ENCODE results near the gene ADSL.

Gene ADSL

GRCh38 chr22:40388231-40388630 lies 41.9 kb downstream of the ADSL start:
- in situ Hi-C loops (cut with MboI; ENCODE audit: low pct_unique_long_range_greater_than_20kb, low sequenced_read_pairs, unreplicated experiment): no loop called here
- no peak for TF ChIP-seq CTCF (IDR thresholded peaks at IDR 0.05; ENCODE audit: extremely low read depth, insufficient read depth, missing control alignments)
- no peak for DNase-seq (ENCODE audit: low spot score)

- DNase-seq (ENCODE audit: low spot score): no peak
- no peak for TF ChIP-seq CTCF (IDR thresholded peaks at IDR 0.05; ENCODE audit: extremely low read depth, insufficient read depth, missing control alignments)
- in situ Hi-C loops (cut with MboI; ENCODE audit: low pct_unique_long_range_greater_than_20kb, low sequenced_read_pairs, unreplicated experiment): no loop called here
Measured at GRCh38 chr22:40391417-40391816, 45.1 kb downstream of the ADSL start.

GRCh38 chr22:40392618-40393017 lies 46.3 kb downstream of the ADSL start:
- in situ Hi-C loops (cut with MboI; ENCODE audit: low pct_unique_long_range_greater_than_20kb, low sequenced_read_pairs, unreplicated experiment): no loop called here
- TF ChIP-seq CTCF (IDR thresholded peaks at IDR 0.05; ENCODE audit: extremely low read depth, insufficient read depth, missing control alignments): no peak
- no peak for DNase-seq (ENCODE audit: low spot score)

- in situ Hi-C loops (cut with MboI; ENCODE audit: low pct_unique_long_range_greater_than_20kb, low sequenced_read_pairs, unreplicated experiment): no loop called here
- no peak for TF ChIP-seq CTCF (IDR thresholded peaks at IDR 0.05; ENCODE audit: extremely low read depth, insufficient read depth, missing control alignments)
- DNase-seq (ENCODE audit: low spot score): no peak
Measured at GRCh38 chr22:40394607-40395006, 48.3 kb downstream of the ADSL start.

GRCh38 chr22:40395607-40396006 lies 49.3 kb downstream of the ADSL start:
- no peak for TF ChIP-seq CTCF (IDR thresholded peaks at IDR 0.05; ENCODE audit: extremely low read depth, insufficient read depth, missing control alignments)
- in situ Hi-C loops (cut with MboI; ENCODE audit: low pct_unique_long_range_greater_than_20kb, low sequenced_read_pairs, unreplicated experiment): no loop called here
- no peak for DNase-seq (ENCODE audit: low spot score)

GRCh38 chr22:40396882-40397281 lies 50.6 kb downstream of the ADSL start:
- TF ChIP-seq CTCF (IDR thresholded peaks at IDR 0.05; ENCODE audit: extremely low read depth, insufficient read depth, missing control alignments): no peak
- in situ Hi-C loops (cut with MboI; ENCODE audit: low pct_unique_long_range_greater_than_20kb, low sequenced_read_pairs, unreplicated experiment): no loop called here
- no peak for DNase-seq (ENCODE audit: low spot score)

GRCh38 chr22:40397396-40397795 lies 51.1 kb downstream of the ADSL start:
- DNase-seq (ENCODE audit: low spot score): no peak
- no peak for TF ChIP-seq CTCF (IDR thresholded peaks at IDR 0.05; ENCODE audit: extremely low read depth, insufficient read depth, missing control alignments)
- in situ Hi-C loops (cut with MboI; ENCODE audit: low pct_unique_long_range_greater_than_20kb, low sequenced_read_pairs, unreplicated experiment): no loop called here

Data from GM13977 (cell line).